GM23338 (cell line): ENCODE data around the gene BMP15. TPM values are rescaled to one million over a fixed set of nuclear protein-coding genes. Genes with fewer than 3 reads are reported as not detected.

Experiments used
- ATAC-seq: fragments of 200-7000 bp; cut with Tn5 transposase; 3 replicates; pipeline ENCODE4 v1.9.1; 2020
- DNase-seq: peaks from one replicate; pipeline ENCODE4 v3.0.0-alpha.2; 2015; ENCODE audit warnings: low spot score
- H2AFZ ChIP-seq: fragments of 200-600 bp; sonication (generic); 2 replicates; pipeline ENCODE4 v1.8.0; 2016; ENCODE audit warnings: antibody characterized with exemption, mild to moderate bottlenecking, moderate library complexity
- H3F3A ChIP-seq: fragments of 200-600 bp; sonication (generic); replicated peaks from 2 replicates; pipeline ENCODE4 v1.8.0; 2017; ENCODE audit warnings: antibody characterized with exemption, mixed run types, low read depth
- H3K27ac ChIP-seq: fragments of 200-600 bp; sonication (generic); 2 replicates; pipeline ENCODE4 v1.6.1; 2016; ENCODE audit warnings: low read depth
- H3K27me3 ChIP-seq: fragments of 200-600 bp; sonication (generic); 2 replicates; pipeline ENCODE4 v1.8.0; 2016; ENCODE audit warnings: mild to moderate bottlenecking, mixed run types, moderate library complexity; ENCODE audit not compliant: insufficient read depth
- H3K36me3 ChIP-seq: fragments of 200-600 bp; sonication (generic); 2 replicates; pipeline ENCODE4 v1.8.0; 2016; ENCODE audit warnings: mild to moderate bottlenecking; ENCODE audit not compliant: insufficient read depth
- H3K4me1 ChIP-seq: fragments of 200-600 bp; sonication (generic); 2 replicates; pipeline ENCODE4 v1.8.0; 2016; ENCODE audit warnings: mild to moderate bottlenecking, moderate library complexity; ENCODE audit not compliant: insufficient read depth
- H3K4me2 ChIP-seq: fragments of 200-600 bp; sonication (generic); 2 replicates; pipeline ENCODE4 v1.7.1; 2017; ENCODE audit warnings: mixed run types
- H3K4me3 ChIP-seq: fragments of 200-600 bp; sonication (generic); 2 replicates; pipeline ENCODE4 v1.6.1; 2016; ENCODE audit warnings: mixed run types
- H3K79me2 ChIP-seq: fragments of 200-600 bp; sonication (generic); replicated peaks from 2 replicates; pipeline ENCODE4 v1.8.0; 2017; ENCODE audit warnings: mild to moderate bottlenecking; ENCODE audit not compliant: insufficient read depth
- H3K9me2 ChIP-seq: fragments of 200-600 bp; sonication (generic); 2 replicates; pipeline ENCODE4 v1.8.0; 2017; ENCODE audit not compliant: insufficient read depth
- H4K20me1 ChIP-seq: fragments of 200-600 bp; sonication (generic); replicated peaks from 2 replicates; pipeline ENCODE4 v1.8.0; 2017; ENCODE audit warnings: mild to moderate bottlenecking; ENCODE audit not compliant: insufficient read depth
- H3K27ac Mint-ChIP-seq: 2 replicates; pipeline ENCODE4 v1.8.0; 2020; ENCODE audit warnings: inconsistent platforms, mild to moderate bottlenecking, moderate library complexity, mixed read lengths
- H3K27me3 Mint-ChIP-seq: 3 replicates; pipeline ENCODE4 v1.8.0; 2022; ENCODE audit warnings: low read depth, mild to moderate bottlenecking, moderate library complexity, mixed read lengths, inconsistent platforms; ENCODE audit not compliant: insufficient read depth, poor library complexity
- H3K36me3 Mint-ChIP-seq: 3 replicates; pipeline ENCODE4 v1.8.0; 2021; ENCODE audit warnings: low read depth, mild to moderate bottlenecking, inconsistent platforms, moderate library complexity, mixed read lengths
- H3K4me1 Mint-ChIP-seq: 3 replicates; pipeline ENCODE4 v1.8.0; 2020; ENCODE audit warnings: mild to moderate bottlenecking, inconsistent platforms, mixed read lengths
- H3K4me3 Mint-ChIP-seq: 3 replicates; pipeline ENCODE4 v1.8.0; 2021; ENCODE audit warnings: moderate library complexity, mild to moderate bottlenecking, inconsistent platforms, mixed read lengths
- H3K9me3 Mint-ChIP-seq: 3 replicates; pipeline ENCODE4 v1.8.0; 2020; ENCODE audit warnings: moderate library complexity, mild to moderate bottlenecking, inconsistent platforms, mixed read lengths
- CREB1 ChIP-seq: fragments of 250-450 bp; sonication (Bioruptor Pico); IDR thresholded peaks from 2 replicates; pipeline ENCODE4 v1.5.0; 2020; ENCODE audit warnings: low read depth, mild to moderate bottlenecking, moderate library complexity
- EZH2 ChIP-seq: fragments of 200-600 bp; sonication (generic); IDR thresholded peaks from one replicate; pipeline ENCODE4 v1.8.0; 2017; ENCODE audit warnings: antibody characterized with exemption, mild to moderate bottlenecking, low read depth; ENCODE audit not compliant: unreplicated experiment
- JUNB ChIP-seq: IDR thresholded peaks from one replicate; pipeline ENCODE4 v1.6.1; 2016; ENCODE audit warnings: antibody characterized with exemption; ENCODE audit not compliant: unreplicated experiment
- STAT1 ChIP-seq: IDR thresholded peaks from one replicate; pipeline ENCODE4 v1.6.1; 2016; ENCODE audit warnings: antibody characterized with exemption; ENCODE audit not compliant: unreplicated experiment
- ZNF114 ChIP-seq: fragments of 250-450 bp; sonication (Bioruptor Pico); IDR thresholded peaks from 2 replicates; pipeline ENCODE4 v1.5.0; 2020; ENCODE audit warnings: mild to moderate bottlenecking, moderate library complexity
- ZNF462 ChIP-seq: fragments of 250-450 bp; sonication (Bioruptor Pico); IDR thresholded peaks from 2 replicates; pipeline ENCODE4 v1.5.0; 2020; ENCODE audit warnings: mild to moderate bottlenecking, moderate library complexity
- polyA plus RNA-seq: library from polyadenylated mRNA; unstranded; fragments of >200 nt; fragmentation: Nextera tagmentation; extraction: Ambion mirVana; gene quantifications from 2 replicates; pipeline ENCODE4 v1.2.1, GENCODE V29; 2016
- total RNA-seq: library from RNA; depleted of rRNA; stranded (reverse); fragments of >200 nt; shearing (Covaris generic); gene quantifications from 2 replicates; pipeline ENCODE4 v1.2.3, GENCODE V29; 2014
- TF ChIP-seq, protein P1 (sequence below), 2 experiments: fragments of 200-600 bp in 1 of 2; sonication (generic) in 1 of 2; conservative IDR thresholded peaks; 2 replicates each; pipeline versions ENCODE4 v1.5.1 to v1.6.1; 2016 to 2017; ENCODE audit warnings: antibody characterized with exemption in 2 of 2, low read depth in 2 of 2, mild to moderate bottlenecking in 2 of 2, moderate library complexity in 1 of 2

The BMP15 gene
- total and polyA plus RNA-seq, 2 experiments from 2014 or later: not detected

DNA sequence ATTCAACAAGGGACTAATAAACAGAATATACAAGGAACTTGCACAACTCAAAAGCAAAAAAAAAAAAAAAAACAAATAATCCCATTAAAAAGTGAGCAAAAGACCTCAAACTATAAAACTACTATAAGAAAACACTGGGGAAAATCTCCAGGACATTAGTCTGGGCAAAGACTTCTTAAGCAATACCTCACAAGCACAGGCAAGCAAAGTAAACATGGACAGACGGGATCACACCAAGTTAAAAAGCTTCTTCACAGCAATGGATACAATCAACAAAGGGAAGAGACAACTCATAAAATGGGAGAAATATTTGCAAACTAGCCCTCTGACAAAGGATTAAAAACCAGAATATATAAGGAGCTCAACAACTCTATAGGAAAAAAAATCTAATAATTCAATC lies 17.1 kb upstream of the BMP15 start:
- Histone ChIP-seq H2AFZ (no peak overlapping the region), H3K4me3 (no peak overlapping the region), H3K4me2 (no peak overlapping the region), H3K27ac (no peak overlapping the region), H3K27me3 (no peaks in the 10 kb centered on the region), H3K4me1 (no peaks in the 10 kb centered on the region), H3K9me2 (no peaks in the 10 kb centered on the region), H3F3A (no peaks in the 10 kb centered on the region), H3K36me3 (no peaks in the 10 kb centered on the region), H4K20me1 (no peaks in the 10 kb centered on the region), H3K79me2 (no peaks in the 10 kb centered on the region)
- peaks cover 3% of the 10 kb centered on the region for H3K27me3 Mint-ChIP-seq
- no peak for ATAC-seq
- H3K4me1 Mint-ChIP-seq: no peaks in the 10 kb centered on the region
- H3K27ac Mint-ChIP-seq: no peak overlapping the region
- no peak for TF ChIP-seq EZH2
- TF ChIP-seq ZNF114 (CRISPR knock-in tag): no peak
- no peak for TF ChIP-seq JUNB
- TF ChIP-seq STAT1: no peak
- no peak overlapping the region for H3K4me3 Mint-ChIP-seq
- DNase-seq: no peak
- no peaks in the 10 kb centered on the region for H3K9me3 Mint-ChIP-seq
- no peaks in the 10 kb centered on the region for H3K36me3 Mint-ChIP-seq

DNA sequence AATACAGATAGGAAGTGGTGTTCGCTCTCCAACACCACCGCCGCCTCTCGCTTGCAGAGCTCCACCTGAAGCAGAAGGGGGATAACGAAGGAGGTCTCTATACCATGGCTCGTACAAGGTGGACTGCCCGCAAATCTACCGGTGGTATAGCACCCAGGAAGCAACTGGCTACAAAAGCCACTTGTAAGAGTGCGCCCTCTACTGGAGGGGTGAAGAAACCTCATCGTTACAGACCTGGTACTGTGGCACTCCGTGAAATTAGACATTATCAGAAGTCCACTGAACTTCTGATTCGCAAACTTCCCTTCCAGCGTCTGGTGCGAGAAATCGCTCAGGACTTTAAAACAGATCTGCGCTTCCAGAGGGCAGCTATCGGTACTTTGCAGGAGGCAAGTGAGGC lies 5.2 kb upstream of the BMP15 start:
- H3K4me3 Mint-ChIP-seq: no peak overlapping the region
- Histone ChIP-seq H3K9me2 (no peaks in the 10 kb centered on the region), H3K36me3 (no peaks in the 10 kb centered on the region), H3K4me1 (no peaks in the 10 kb centered on the region), H3K27me3 (no peaks in the 10 kb centered on the region), H3K27ac (no peak overlapping the region), H3K4me2 (no peak overlapping the region), H3K79me2 (no peaks in the 10 kb centered on the region), H3F3A (no peaks in the 10 kb centered on the region), H2AFZ (no peak overlapping the region), H4K20me1 (no peaks in the 10 kb centered on the region), H3K4me3 (no peak overlapping the region)
- no peak for TF ChIP-seq ZNF462 (CRISPR knock-in tag)
- TF ChIP-seq CREB1 (CRISPR knock-in tag): no peak
- TF ChIP-seq, protein P1, sequence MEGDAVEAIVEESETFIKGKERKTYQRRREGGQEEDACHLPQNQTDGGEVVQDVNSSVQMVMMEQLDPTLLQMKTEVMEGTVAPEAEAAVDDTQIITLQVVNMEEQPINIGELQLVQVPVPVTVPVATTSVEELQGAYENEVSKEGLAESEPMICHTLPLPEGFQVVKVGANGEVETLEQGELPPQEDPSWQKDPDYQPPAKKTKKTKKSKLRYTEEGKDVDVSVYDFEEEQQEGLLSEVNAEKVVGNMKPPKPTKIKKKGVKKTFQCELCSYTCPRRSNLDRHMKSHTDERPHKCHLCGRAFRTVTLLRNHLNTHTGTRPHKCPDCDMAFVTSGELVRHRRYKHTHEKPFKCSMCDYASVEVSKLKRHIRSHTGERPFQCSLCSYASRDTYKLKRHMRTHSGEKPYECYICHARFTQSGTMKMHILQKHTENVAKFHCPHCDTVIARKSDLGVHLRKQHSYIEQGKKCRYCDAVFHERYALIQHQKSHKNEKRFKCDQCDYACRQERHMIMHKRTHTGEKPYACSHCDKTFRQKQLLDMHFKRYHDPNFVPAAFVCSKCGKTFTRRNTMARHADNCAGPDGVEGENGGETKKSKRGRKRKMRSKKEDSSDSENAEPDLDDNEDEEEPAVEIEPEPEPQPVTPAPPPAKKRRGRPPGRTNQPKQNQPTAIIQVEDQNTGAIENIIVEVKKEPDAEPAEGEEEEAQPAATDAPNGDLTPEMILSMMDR (conservative IDR thresholded peaks at IDR 0.05; ENCODE audit: low read depth in 2 of 2): peak; percentile 51 to 54
- no peak for ATAC-seq
- no peaks in the 10 kb centered on the region for H3K36me3 Mint-ChIP-seq
- H3K4me1 Mint-ChIP-seq: no peaks in the 10 kb centered on the region
- no peaks in the 10 kb centered on the region for H3K9me3 Mint-ChIP-seq
- DNase-seq: peak; percentile 38
- peaks cover 1% of the 10 kb centered on the region for H3K27me3 Mint-ChIP-seq
- H3K27ac Mint-ChIP-seq: no peak overlapping the region
